Nephron (organoid): ENCODE measurements around the gene SLC9A3.

ENCODE experiments used
- H3K27ac Mint-ChIP-seq, 3 experiments: 2 replicates each; pipeline ENCODE4 v1.8.0; 2020; ENCODE audit warnings: mixed read lengths in 3 of 3, mild to moderate bottlenecking in 2 of 3, moderate library complexity in 1 of 3
- H3K27me3 Mint-ChIP-seq: 2 replicates; pipeline ENCODE4 v1.8.0; 2021; ENCODE audit warnings: low read depth, mild to moderate bottlenecking, moderate library complexity, mixed read lengths
- H3K36me3 Mint-ChIP-seq: 2 replicates; pipeline ENCODE4 v1.8.0; 2020; ENCODE audit warnings: low read depth, mixed read lengths
- H3K4me1 Mint-ChIP-seq: 2 replicates; pipeline ENCODE4 v1.8.0; 2020; ENCODE audit warnings: mixed read lengths
- H3K4me3 Mint-ChIP-seq, 3 experiments: 2 replicates each; pipeline ENCODE4 v1.8.0; 2020; ENCODE audit warnings: mild to moderate bottlenecking in 3 of 3, mixed read lengths in 3 of 3, moderate library complexity in 2 of 3
- H3K9me3 Mint-ChIP-seq: 2 replicates; pipeline ENCODE4 v1.8.0; 2020; ENCODE audit warnings: mixed read lengths
- CTCF ChIP-seq, 3 experiments: fragments of 200-600 bp; sonication (generic); IDR thresholded peaks; one replicate each; pipeline ENCODE4 v1.5.0; 2021; ENCODE audit warnings: antibody characterized with exemption in 3 of 3; ENCODE audit not compliant: unreplicated experiment in 3 of 3

The SLC9A3 gene

GRCh38 chr5:520850-521226, 3.4 kb downstream of the SLC9A3 start:
- H3K4me1 Mint-ChIP-seq, result peaks cover 14% of the 10 kb centered on the region
- H3K27me3 Mint-ChIP-seq, result peaks cover 74% of the 10 kb centered on the region
- H3K4me3 Mint-ChIP-seq, result no peak overlapping the region
- no peak for TF ChIP-seq CTCF (IDR thresholded peaks at IDR 0.05; ENCODE audit: unreplicated experiment in 3 of 3)
- no peak overlapping the region for H3K27ac Mint-ChIP-seq
- H3K36me3 Mint-ChIP-seq, result no peaks in the 10 kb centered on the region
- H3K9me3 Mint-ChIP-seq, result peaks cover 6% of the 10 kb centered on the region

DNA sequence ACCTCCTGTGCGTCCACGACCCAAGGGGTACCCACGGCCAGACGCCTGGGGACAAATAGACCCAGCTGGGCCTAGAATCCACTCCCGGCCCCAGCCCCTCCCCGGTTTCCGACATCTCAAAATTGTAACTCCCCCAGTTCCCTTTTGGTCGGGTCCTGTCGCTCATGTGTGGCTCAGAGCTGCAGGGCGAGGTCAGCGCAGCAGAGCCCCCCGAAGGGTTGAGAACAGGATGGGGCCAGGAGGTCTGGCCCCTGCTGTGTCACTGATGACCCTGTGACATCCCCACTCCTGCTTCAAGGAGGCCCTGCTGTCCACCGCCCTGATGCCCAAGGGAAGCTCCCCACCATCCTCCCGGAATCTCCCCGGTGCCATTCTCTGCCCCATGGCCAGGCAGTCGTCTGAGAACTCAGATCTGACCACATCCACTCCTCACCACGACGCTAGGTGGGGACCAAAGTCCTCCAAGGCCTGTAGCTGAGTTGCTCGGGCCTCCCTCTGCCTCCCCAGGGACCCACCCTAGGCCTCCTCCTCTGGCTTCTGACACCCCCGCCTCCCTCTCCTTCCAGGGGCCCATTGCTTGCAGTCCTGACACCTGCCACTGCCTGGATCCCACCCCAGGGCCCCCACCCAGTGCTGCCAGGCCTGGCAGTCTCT, 3.9 kb downstream of the SLC9A3 start:
- peaks cover 71% of the 10 kb centered on the region for H3K27me3 Mint-ChIP-seq
- H3K9me3 Mint-ChIP-seq, result peaks cover 3% of the 10 kb centered on the region
- H3K4me1 Mint-ChIP-seq, result peaks cover 14% of the 10 kb centered on the region
- H3K27ac Mint-ChIP-seq, result no peak overlapping the region
- no peaks in the 10 kb centered on the region for H3K36me3 Mint-ChIP-seq
- no peak overlapping the region for H3K4me3 Mint-ChIP-seq
- no peak for TF ChIP-seq CTCF (IDR thresholded peaks at IDR 0.05; ENCODE audit: unreplicated experiment in 3 of 3)

GRCh38 chr5:518721-519120, 5.5 kb downstream of the SLC9A3 start:
- Mint-ChIP-seq H3K27me3 (peaks cover 73% of the 10 kb centered on the region), H3K27ac (no peak overlapping the region), H3K4me1 (peaks cover 11% of the 10 kb centered on the region), H3K36me3 (no peaks in the 10 kb centered on the region), H3K9me3 (peaks cover 3% of the 10 kb centered on the region), H3K4me3 (no peak overlapping the region)
- no peak for TF ChIP-seq CTCF (IDR thresholded peaks at IDR 0.05; ENCODE audit: unreplicated experiment in 3 of 3)

GRCh38 chr5:517535-518100, 6.6 kb downstream of the SLC9A3 start:
- H3K9me3 Mint-ChIP-seq, result peaks cover 3% of the 10 kb centered on the region
- no peak overlapping the region for H3K4me3 Mint-ChIP-seq
- no peak for TF ChIP-seq CTCF (IDR thresholded peaks at IDR 0.05; ENCODE audit: unreplicated experiment in 3 of 3)
- no peak overlapping the region for H3K27ac Mint-ChIP-seq
- H3K4me1 Mint-ChIP-seq, result peaks cover 5% of the 10 kb centered on the region
- peaks cover 72% of the 10 kb centered on the region for H3K27me3 Mint-ChIP-seq
- no peaks in the 10 kb centered on the region for H3K36me3 Mint-ChIP-seq

GRCh38 chr5:516980-517379, 7.3 kb downstream of the SLC9A3 start:
- Mint-ChIP-seq H3K36me3 (no peaks in the 10 kb centered on the region), H3K27me3 (peaks cover 66% of the 10 kb centered on the region), H3K9me3 (peaks cover 3% of the 10 kb centered on the region), H3K4me1 (peaks cover 5% of the 10 kb centered on the region), H3K27ac (no peak overlapping the region), H3K4me3 (no peak overlapping the region)
- TF ChIP-seq CTCF (IDR thresholded peaks at IDR 0.05; ENCODE audit: unreplicated experiment in 3 of 3), result no peak

GRCh38 chr5:516338-516925, 7.8 kb downstream of the SLC9A3 start:
- Mint-ChIP-seq H3K27me3 (peaks cover 64% of the 10 kb centered on the region), H3K36me3 (no peaks in the 10 kb centered on the region), H3K9me3 (peaks cover 3% of the 10 kb centered on the region), H3K27ac (no peak overlapping the region), H3K4me1 (peaks cover 3% of the 10 kb centered on the region), H3K4me3 (no peak overlapping the region)
- TF ChIP-seq CTCF (IDR thresholded peaks at IDR 0.05; ENCODE audit: unreplicated experiment in 3 of 3), result no peak
